ENCODE results near the gene CLDN1. TPM values are rescaled to one million over a fixed set of nuclear protein-coding genes. Genes with fewer than 3 reads are reported as not detected.

Gene CLDN1
- total RNA-seq, 1 experiment from 2014 or later, result 1.0 TPM

GRCh38 chr3:190309414-190309813, 12.8 kb downstream of the CLDN1 start:
- Histone ChIP-seq H3K4me1 (ENCODE audit: insufficient read depth, low read length) (no peaks in the 10 kb centered on the region; the same call in 1 of the 2 replicates), H3K18ac (ENCODE audit: insufficient read length, low read depth, low read length) (no peak overlapping the region), H2BK15ac (ENCODE audit: low read depth, low read length) (no peak overlapping the region), H4K5ac (ENCODE audit: insufficient read length, low read depth, low read length) (no peak overlapping the region), H3K79me1 (ENCODE audit: insufficient read depth, low read depth, low read length, poor library complexity, severe bottlenecking) (no peaks in the 10 kb centered on the region), H3K14ac (ENCODE audit: insufficient read depth, low read length) (no peak overlapping the region), H2AK5ac (ENCODE audit: insufficient read length, low read length) (no peak overlapping the region), H3K27me3 (ENCODE audit: insufficient read depth, low read length) (no peaks in the 10 kb centered on the region; the same call in 1 of the 2 replicates), H2AFZ (ENCODE audit: low read length) (no peak overlapping the region), H3K4ac (ENCODE audit: low read depth, low read length) (no peak overlapping the region), H4K8ac (replicated peaks; ENCODE audit: insufficient read length, low read depth, low read length) (no peak overlapping the region), H3K56ac (ENCODE audit: insufficient read length, low read depth, low read length) (no peak overlapping the region), H2BK5ac (ENCODE audit: insufficient read length, low read length) (no peak overlapping the region), H2BK12ac (ENCODE audit: insufficient read length, low read depth, low read length) (no peak overlapping the region), H3K9me3 (ENCODE audit: control insufficient read depth, low read depth, low read length) (no peaks in the 10 kb centered on the region), H2BK120ac (ENCODE audit: low read depth, low read length, poor library complexity, severe bottlenecking) (no peak overlapping the region), H2BK20ac (ENCODE audit: low read depth, low read length, poor library complexity, severe bottlenecking) (no peak overlapping the region), H3T11ph (ENCODE audit: low read length) (no peak overlapping the region), H3K4me2 (ENCODE audit: insufficient read depth, insufficient read length, low read length) (no peak overlapping the region), H3K27ac (ENCODE audit: insufficient read length, low read depth, low read length) (no peak overlapping the region), H3K9ac (ENCODE audit: extremely low read depth, insufficient read length, low read length) (no peak overlapping the region), H3K23me2 (ENCODE audit: insufficient read length, low read depth, low read length, poor library complexity, severe bottlenecking) (no peaks in the 10 kb centered on the region), H4K20me1 (ENCODE audit: control insufficient read depth, insufficient read depth, insufficient read length) (no peaks in the 10 kb centered on the region), H3K23ac (ENCODE audit: insufficient read length, low read depth, low read length) (no peak overlapping the region), H3K79me2 (ENCODE audit: insufficient read depth, low read length) (no peaks in the 10 kb centered on the region), H4K91ac (ENCODE audit: insufficient read length, low read depth, low read length) (no peak overlapping the region)
- TF ChIP-seq CTCF (conservative IDR thresholded peaks at IDR 0.05), result no peak
- no peak for DNase-seq
- no CpG with 5 or more reads among the region's 3 CpGs for WGBS (ENCODE audit: extremely low coverage, insufficient read length, low lambda C conversion rate)
- no peaks in the 10 kb centered on the region for H3K36me3 Mint-ChIP-seq (ENCODE audit: insufficient read depth in 1 of 3, low read depth in 3 of 3)
- no peaks in the 10 kb centered on the region for H3K27me3 Mint-ChIP-seq (ENCODE audit: low read depth)
- no peaks in the 10 kb centered on the region for H3K4me1 Mint-ChIP-seq
- H3K4me3 Mint-ChIP-seq, result no peak overlapping the region
- no peaks in the 10 kb centered on the region for H3K9me3 Mint-ChIP-seq
- H3K27ac Mint-ChIP-seq, result no peak overlapping the region

Measured in H9 (cell line).